NCI-H446 treated with DMSO at 0.1 percent for 48 hours (cell line): Measurements from ENCODE around the gene OMA1.

Source experiments
- DNase-seq: peaks from one replicate; lab custom pipeline; 2025; lab: John Stamatoyannopoulos, UW

OMA1 gene

GRCh38 chr1:58457023-58457635 is 89.4 kb downstream of the OMA1 start:
- DNase-seq, result no peak

- DNase-seq, result peak; percentile 14
These were observed 90.1 kb downstream of the OMA1 start for GRCh38 chr1:58456470-58456869.

- no peak for DNase-seq
These were observed 91.7 kb downstream of the OMA1 start for GRCh38 chr1:58454807-58455206.

- DNase-seq, result no peak
These were observed 92.1 kb downstream of the OMA1 start for GRCh38 chr1:58454385-58454784.

- no peak for DNase-seq
These were observed 94.8 kb downstream of the OMA1 start for GRCh38 chr1:58451560-58452191.

- no peak for DNase-seq
These were observed 98.6 kb downstream of the OMA1 start for GRCh38 chr1:58447886-58448285.

GRCh38 chr1:58447042-58447441 is 99.5 kb downstream of the OMA1 start:
- no peak for DNase-seq

- no peak for DNase-seq
These were observed 100.2 kb downstream of the OMA1 start for GRCh38 chr1:58446368-58446767.

GRCh38 chr1:58443986-58444868 is 102.3 kb downstream of the OMA1 start:
- DNase-seq, result no peak

- peak; percentile 70 for DNase-seq
These were observed 104.4 kb downstream of the OMA1 start for GRCh38 chr1:58442114-58442513.

GRCh38 chr1:58441699-58442098 is 104.8 kb downstream of the OMA1 start:
- DNase-seq, result peak; percentile 58

GRCh38 chr1:58440696-58441095 is 105.8 kb downstream of the OMA1 start:
- DNase-seq, result peak; percentile 23

- no peak for DNase-seq
These were observed 106.6 kb downstream of the OMA1 start for GRCh38 chr1:58439946-58440345.

GRCh38 chr1:58438468-58438867 is 108.1 kb downstream of the OMA1 start:
- DNase-seq, result no peak

- no peak for DNase-seq
These were observed 108.9 kb downstream of the OMA1 start for GRCh38 chr1:58437623-58438022.

- no peak for DNase-seq
These were observed 109.8 kb downstream of the OMA1 start for GRCh38 chr1:58436615-58437297.

- no peak for DNase-seq
These were observed 111.2 kb downstream of the OMA1 start for GRCh38 chr1:58435376-58435775.

- DNase-seq, result no peak
These were observed 111.9 kb downstream of the OMA1 start for GRCh38 chr1:58434607-58435006.

- DNase-seq, result no peak
These were observed 112.3 kb downstream of the OMA1 start for GRCh38 chr1:58434181-58434580.

- peak; percentile 74 for DNase-seq
These were observed 113.5 kb downstream of the OMA1 start for GRCh38 chr1:58432851-58433668.

- no peak for DNase-seq
These were observed 114.5 kb downstream of the OMA1 start for GRCh38 chr1:58431901-58432620.
